K562 (cell line): Measurements from ENCODE around the gene DPM1. TPM values are rescaled to one million over a fixed set of nuclear protein-coding genes. Genes with fewer than 3 reads are reported as not detected.

Source experiments
- ARID4B ChIP-seq: sonication (generic); formaldehyde crosslinking; IDR thresholded peaks from 2 replicates; pipeline ENCODE4 v1.8.0; 2022; ENCODE audit warnings: mild to moderate bottlenecking, missing genetic modification reagents
- C11orf30 ChIP-seq: fragments of 450-650 bp; IDR thresholded peaks from 2 replicates; pipeline ENCODE4 v1.6.1; 2016; ENCODE audit warnings: low read depth, mild to moderate bottlenecking
- ELF2 ChIP-seq: fragments of 250-450 bp; sonication (Bioruptor Pico); IDR thresholded peaks from 2 replicates; pipeline ENCODE4 v1.5.0; 2021; ENCODE audit warnings: mild to moderate bottlenecking
- ETV6 ChIP-seq, 3 experiments: fragments of 150-350 bp in 1 of 3; sonication (generic) in 1 of 3; formaldehyde crosslinking in 1 of 3; IDR thresholded peaks; 2 replicates each; pipeline versions ENCODE4 v1.6.1 to v1.8.0; 2014 to 2022; ENCODE audit warnings: borderline replicate concordance in 2 of 3, low read depth in 2 of 3, antibody characterized with exemption in 1 of 3, low read length in 1 of 3, mild to moderate bottlenecking in 1 of 3, missing genetic modification reagents in 1 of 3
- MBD2 ChIP-seq: sonication (generic); IDR thresholded peaks from 2 replicates; pipeline ENCODE4 v1.6.1; 2016; ENCODE audit warnings: low read depth, borderline replicate concordance
- NCOR1 ChIP-seq: fragments of 450-650 bp; IDR thresholded peaks from 2 replicates; pipeline ENCODE4 v1.6.1; 2016; ENCODE audit warnings: mild to moderate bottlenecking, moderate library complexity
- NFYB ChIP-seq: IDR thresholded peaks from 2 replicates; pipeline ENCODE4 v1.6.1; 2011; ENCODE audit warnings: mild to moderate bottlenecking, moderate library complexity; ENCODE audit not compliant: insufficient read length; ENCODE audit errors: extremely low read depth
- NR2C2 ChIP-seq, 2 experiments: fragments of 200-800 bp in 1 of 2; sonication (Bioruptor generic) in 1 of 2; sonication (generic) in 1 of 2; formaldehyde crosslinking in 1 of 2; IDR thresholded peaks; 2 replicates each; pipeline versions ENCODE4 v1.6.1 to v1.8.0; 2016 to 2022; ENCODE audit warnings: mild to moderate bottlenecking in 1 of 2, missing compliant biosample characterization in 1 of 2, missing genetic modification characterization in 1 of 2, missing genetic modification reagents in 1 of 2
- RERE ChIP-seq: sonication (generic); formaldehyde crosslinking; IDR thresholded peaks from 2 replicates; pipeline ENCODE4 v1.8.0; 2023; ENCODE audit warnings: missing genetic modification reagents, mild to moderate bottlenecking, borderline replicate concordance
- ZBTB33 ChIP-seq: sonication (generic); formaldehyde crosslinking; IDR thresholded peaks from 2 replicates; pipeline ENCODE4 v1.8.1; 2023; ENCODE audit warnings: mild to moderate bottlenecking, missing genetic modification reagents
- ZNF644 ChIP-seq: fragments of 200-800 bp; sonication (Bioruptor generic); IDR thresholded peaks from 2 replicates; pipeline ENCODE4 v1.6.1; 2016; ENCODE audit warnings: low read depth, missing genetic modification characterization, missing compliant biosample characterization
- polyA plus RNA-seq, 8 experiments: library from polyadenylated mRNA; depleted of rRNA in 4 of 8; stranded (reverse) in 5 of 8; unstranded in 3 of 8; fragments of >200 nt; fragmentation: Nextera tagmentation in 2 of 8; fragmentation: Illumina TruSeq in 1 of 8; extraction: Ambion mirVana in 2 of 8; extraction: Trizol in 1 of 8; gene quantifications; 2 replicates each; pipeline versions ENCODE4 v1.2.1 to v1.2.3, GENCODE V29; 2011 to 2014; ENCODE audit warnings: inconsistent platforms in 1 of 8, missing spikeins in 1 of 8
- total RNA-seq, 7 experiments: library from RNA; depleted of rRNA in 6 of 7; stranded (reverse); fragments of >200 nt in 6 of 7; fragmentation: Illumina TruSeq in 2 of 7; extraction: Trizol in 2 of 7; gene quantifications; 2 replicates each; pipeline versions ENCODE4 v1.2.1 to v1.2.3, GENCODE V29; 2011 to 2021; ENCODE audit warnings: low replicate concordance in 1 of 7

Gene DPM1
- total and polyA plus RNA-seq, 9 of the 15 experiments (the other 6 are each of a cell fraction or from before 2014, with no cell fraction given) = 75.2 to 190 (median 153) TPM

- peak; percentile 86 for TF ChIP-seq ARID4B (CRISPR knock-in tag)
- peak in 1 of 2 experiments; percentile 83; a peak in 1 of 4 replicates for TF ChIP-seq ETV6 (IDR thresholded peaks at IDR 0.05; ENCODE audit: borderline replicate concordance in 1 of 2, low read depth in 2 of 2, low read length in 1 of 2)
- no peak for TF ChIP-seq ETV6 (CRISPR knock-in tag; IDR thresholded peaks at IDR 0.05; ENCODE audit: borderline replicate concordance)
- TF ChIP-seq ELF2 (CRISPR knock-in tag) = peak; percentile 91
- TF ChIP-seq RERE (CRISPR knock-in tag) = no peak
- no peak for TF ChIP-seq NFYB
- peak; percentile 98 for TF ChIP-seq C11orf30
- TF ChIP-seq ZBTB33 (CRISPR knock-in tag) = no peak
- TF ChIP-seq ZNF644 (tag) = no peak
- TF ChIP-seq MBD2 = peak; percentile 94
- TF ChIP-seq NCOR1 = 0 out of 2 replicates have a peak, but pooled peaks have one; percentile 17
- TF ChIP-seq NR2C2 (CRISPR knock-in tag; IDR thresholded peaks at IDR 0.05) = no peak; the same call in 1 of the 2 replicates
- peak; percentile 96 for TF ChIP-seq NR2C2 (tag; IDR thresholded peaks at IDR 0.05)
These were observed 547 bp upstream of the DPM1 start, which contains the start of gene MOCS3 (continued) for GRCh38 chr20:50958615-50959542.
